ENCODE data around the gene ARSI. TPM values are rescaled to one million over a fixed set of nuclear protein-coding genes. Genes with fewer than 3 reads are reported as not detected.

ARSI gene
- total RNA-seq, 6 donors from 2014 or later = 0.78 to 6.3 (median 2.8) TPM

GRCh38 chr5:150311015-150311692 lies 8.4 kb upstream of the ARSI start:
- TF ChIP-seq POLR2A (IDR thresholded peaks at IDR 0.05) = no peak
- TF ChIP-seq POLR2AphosphoS5 (IDR thresholded peaks at IDR 0.05) = no peak
- no peak for TF ChIP-seq EP300 (IDR thresholded peaks at IDR 0.05)
- TF ChIP-seq CTCF (IDR thresholded peaks at IDR 0.05) = no peak
- H3K9me3 ChIP-seq = no peaks in the 10 kb centered on the region
- H3K27ac ChIP-seq = no peak overlapping the region
- H3K4me3 ChIP-seq = no peak overlapping the region
- no peaks in the 10 kb centered on the region for H3K4me1 ChIP-seq
- H3K27me3 ChIP-seq = no peaks in the 10 kb centered on the region
- no peak for ATAC-seq (ENCODE audit: low FRiP score in 2 of 2)
- DNase-seq = no peak
- H3K36me3 ChIP-seq = no peaks in the 10 kb centered on the region
- 78 to 82% methylated on average over 6 to 7 of the region's 7 CpGs for WGBS, 2 donors

DNA sequence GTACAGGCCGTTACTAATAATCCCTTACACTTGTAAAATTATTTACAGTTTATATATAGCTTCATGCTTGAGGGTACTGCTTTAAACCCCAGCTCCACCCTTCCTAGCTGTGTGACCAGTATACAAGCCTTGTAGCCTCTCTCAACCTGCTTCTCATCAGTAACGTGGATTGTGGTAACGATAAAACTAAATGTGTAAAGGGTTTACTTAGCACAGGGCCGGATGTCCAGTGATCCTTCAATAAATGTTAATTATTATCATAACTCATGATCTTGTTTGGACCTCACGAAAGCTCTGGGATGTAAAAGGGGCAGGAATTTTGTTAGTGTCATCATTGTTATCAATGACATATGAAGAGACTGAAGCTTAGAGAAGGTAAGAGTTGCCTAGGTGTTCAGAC lies 7.5 kb upstream of the ARSI start:
- TF ChIP-seq POLR2AphosphoS5 (IDR thresholded peaks at IDR 0.05) (no peak), POLR2A (IDR thresholded peaks at IDR 0.05) (no peak)
- H3K27me3 ChIP-seq = no peaks in the 10 kb centered on the region

GRCh38 chr5:150309886-150310239 lies 7.2 kb upstream of the ARSI start:
- WGBS, 2 donors = 71 to 89% methylated on average over 1 of the region's 1 CpG
- ATAC-seq (ENCODE audit: low FRiP score in 2 of 2) = no peak
- Histone ChIP-seq H3K4me3 (no peak overlapping the region), H3K36me3 (no peaks in the 10 kb centered on the region), H3K4me1 (no peaks in the 10 kb centered on the region), H3K27me3 (no peaks in the 10 kb centered on the region), H3K9me3 (no peaks in the 10 kb centered on the region), H3K27ac (no peak overlapping the region)
- DNase-seq = no peak
- TF ChIP-seq POLR2A (IDR thresholded peaks at IDR 0.05) (no peak), CTCF (IDR thresholded peaks at IDR 0.05) (no peak), EP300 (IDR thresholded peaks at IDR 0.05) (no peak), POLR2AphosphoS5 (IDR thresholded peaks at IDR 0.05) (no peak)

More for the DNA sequence above, 7.5 kb upstream of the ARSI start:
- Histone ChIP-seq H3K9me3 (no peaks in the 10 kb centered on the region), H3K4me3 (no peak overlapping the region), H3K27ac (no peak overlapping the region), H3K4me1 (no peaks in the 10 kb centered on the region), H3K36me3 (no peaks in the 10 kb centered on the region)
- WGBS, 2 donors = 77 to 79% methylated on average over 5 of the region's 5 CpGs
- DNase-seq (no peak), ATAC-seq (ENCODE audit: low FRiP score in 2 of 2) (no peak)

GRCh38 chr5:150309101-150309885 lies 6.6 kb upstream of the ARSI start:
- Histone ChIP-seq H3K9me3 (no peaks in the 10 kb centered on the region), H3K27ac (no peak overlapping the region), H3K36me3 (no peaks in the 10 kb centered on the region), H3K27me3 (no peaks in the 10 kb centered on the region), H3K4me3 (no peak overlapping the region), H3K4me1 (no peaks in the 10 kb centered on the region)
- DNase-seq (no peak), ATAC-seq (ENCODE audit: low FRiP score in 2 of 2) (peak in 1 of 2 donors; percentile 58)
- TF ChIP-seq POLR2AphosphoS5 (IDR thresholded peaks at IDR 0.05) (no peak), CTCF (IDR thresholded peaks at IDR 0.05) (no peak), EP300 (IDR thresholded peaks at IDR 0.05) (no peak), POLR2A (IDR thresholded peaks at IDR 0.05) (no peak)
- WGBS, 2 donors = 64 to 85% methylated on average over 3 to 7 of the region's 7 CpGs

- no peaks in the 10 kb centered on the region for H3K36me3 ChIP-seq
- DNase-seq = no peak
These were observed 5.1 kb upstream of the ARSI start for GRCh38 chr5:150307617-150308426.

More at GRCh38 chr5:150307617-150308426, 5.1 kb upstream of the ARSI start:
- TF ChIP-seq CTCF (IDR thresholded peaks at IDR 0.05) (no peak), POLR2AphosphoS5 (IDR thresholded peaks at IDR 0.05) (no peak), POLR2A (IDR thresholded peaks at IDR 0.05) (no peak), EP300 (IDR thresholded peaks at IDR 0.05) (no peak)
- 76 to 77% methylated on average over 10 to 11 of the region's 11 CpGs for WGBS, 2 donors
- H3K27ac ChIP-seq = no peak overlapping the region
- no peak overlapping the region for H3K4me3 ChIP-seq
- peaks cover 0 to 3% (median under 1%) of the 10 kb centered on the region in 4 donors for H3K27me3 ChIP-seq
- no peaks in the 10 kb centered on the region for H3K9me3 ChIP-seq
- ATAC-seq (ENCODE audit: low FRiP score in 2 of 2) = no peak
- H3K4me1 ChIP-seq = peaks cover under 1 to 8% (median 4%) of the 10 kb centered on the region in 4 donors

All from upper lobe of left lung (tissue), 6 donors.